Epithelial cell of esophagus (primary cell): Measurements from ENCODE around the gene PRKG1.

Source experiments
- DNase-seq: peaks from one replicate; pipeline ENCODE4 v3.0.0; 2010; ENCODE audit warnings: low read depth
- H3K4me3 ChIP-seq: 2 replicates; pipeline ENCODE4 v1.5.1; 2011; ENCODE audit warnings: mild to moderate bottlenecking, low read length, control low read depth
- CTCF ChIP-seq: IDR thresholded peaks from 2 replicates; pipeline ENCODE4 v1.5.1; 2011; ENCODE audit warnings: low read depth, mild to moderate bottlenecking, low read length, control low read depth, inconsistent platforms; ENCODE audit not compliant: insufficient read depth; ENCODE audit errors: missing control alignments

The PRKG1 gene

DNA sequence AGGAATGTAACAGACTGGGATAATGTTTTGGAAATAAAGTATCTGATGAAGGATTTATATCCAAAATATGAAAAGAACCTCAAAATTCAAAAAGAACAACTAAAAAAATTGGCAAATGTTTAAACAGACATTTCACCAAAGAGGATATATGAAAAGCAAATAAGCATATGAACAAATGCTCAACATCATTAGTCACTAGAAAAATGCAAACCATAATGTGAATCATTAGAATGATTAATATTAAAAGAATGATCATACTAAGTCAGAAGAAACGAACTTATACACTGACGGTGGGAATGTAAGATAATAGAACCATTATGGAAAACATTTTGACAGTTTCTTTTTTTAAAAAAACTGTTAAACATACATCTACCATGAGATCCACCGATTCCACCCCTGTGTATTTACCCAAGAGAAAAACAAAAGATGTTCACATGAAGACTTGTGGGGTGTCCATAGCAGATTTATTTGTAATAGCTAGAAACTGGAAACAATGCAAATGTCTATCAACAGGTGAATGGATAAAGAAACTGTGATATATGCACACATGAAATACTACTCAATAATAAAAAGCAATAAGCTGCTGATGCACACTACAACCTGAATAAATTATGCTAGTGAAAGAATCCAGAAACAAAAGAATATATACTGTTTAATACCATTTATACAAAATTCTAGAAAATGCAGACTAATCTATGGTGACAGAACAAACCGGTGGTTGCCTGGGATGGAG lies 35.7 kb downstream of the PRKG1 start:
- TF ChIP-seq CTCF, result no peak
- peak; percentile 63 for DNase-seq
- H3K4me3 ChIP-seq, result no peak overlapping the region

GRCh38 chr10:51112013-51112412 lies 37.7 kb downstream of the PRKG1 start:
- TF ChIP-seq CTCF, result no peak

GRCh38 chr10:51113007-51113406 lies 38.7 kb downstream of the PRKG1 start:
- TF ChIP-seq CTCF, result no peak
- H3K4me3 ChIP-seq, result no peak overlapping the region
- no peak for DNase-seq

More at GRCh38 chr10:51112013-51112412, 37.7 kb downstream of the PRKG1 start:
- H3K4me3 ChIP-seq, result no peak overlapping the region
- DNase-seq, result no peak

- no peak overlapping the region for H3K4me3 ChIP-seq
- TF ChIP-seq CTCF, result no peak
- DNase-seq, result peak; percentile 56
These were observed 42.9 kb downstream of the PRKG1 start for GRCh38 chr10:51117053-51117660.

GRCh38 chr10:51117794-51118193 lies 43.5 kb downstream of the PRKG1 start:
- H3K4me3 ChIP-seq, result no peak overlapping the region
- DNase-seq, result no peak
- TF ChIP-seq CTCF, result no peak

DNA sequence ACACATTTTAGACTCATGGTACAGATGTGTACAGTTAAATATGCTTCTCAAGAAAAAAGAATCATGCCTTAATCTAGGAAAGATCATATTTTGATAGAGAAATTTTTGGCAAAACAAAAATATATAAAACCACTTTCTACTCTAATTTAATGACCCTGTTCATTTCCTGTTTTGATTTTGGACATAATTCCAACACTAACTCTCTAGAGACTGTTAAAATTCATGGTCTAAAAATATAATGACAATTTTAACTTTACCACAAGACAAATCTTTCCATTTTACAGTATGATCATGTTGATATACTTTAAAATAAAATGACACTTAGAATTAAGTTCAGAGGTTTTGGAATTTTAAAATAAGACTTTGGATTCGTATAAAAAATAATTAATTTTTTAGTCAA lies 45.2 kb downstream of the PRKG1 start:
- no peak overlapping the region for H3K4me3 ChIP-seq
- DNase-seq, result no peak
- no peak for TF ChIP-seq CTCF

DNA sequence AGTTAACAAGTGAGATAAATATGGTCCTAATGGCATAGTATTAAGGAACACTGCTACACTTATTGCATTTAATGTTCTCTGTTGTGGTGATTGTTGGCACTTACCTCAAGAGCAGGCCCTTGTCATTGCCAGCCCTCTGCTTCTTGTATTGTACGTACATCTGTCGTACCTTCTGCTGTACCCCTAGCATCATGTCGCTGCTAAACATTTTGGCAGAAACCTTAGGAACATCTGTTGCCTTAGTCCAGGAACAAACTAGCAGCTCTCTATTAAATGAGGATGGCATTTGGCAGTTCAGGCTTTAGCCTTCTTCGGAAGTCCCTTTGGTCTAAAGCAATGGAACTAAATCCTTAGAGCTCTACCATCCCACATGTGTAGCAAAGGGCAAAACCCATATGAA lies 47.6 kb downstream of the PRKG1 start:
- no peak for TF ChIP-seq CTCF
- no peak overlapping the region for H3K4me3 ChIP-seq
- DNase-seq, result no peak
